PFSK-1 (cell line): Measurements from ENCODE around the gene AJM1.

Experiments used
- POLR2AphosphoS5 ChIP-seq: IDR thresholded peaks from 2 replicates; pipeline ENCODE4 v1.6.1; 2012; ENCODE audit warnings: low read depth, mild to moderate bottlenecking, control low read depth, low read length, moderate library complexity
- REST ChIP-seq, 2 experiments: IDR thresholded peaks; 2 replicates each; pipeline versions ENCODE4 v1.6.1 to v1.8.0; 2011 to 2012; ENCODE audit warnings: low read depth in 2 of 2, low read length in 2 of 2, control low read depth in 1 of 2, inconsistent platforms in 1 of 2, mild to moderate bottlenecking in 1 of 2, moderate library complexity in 1 of 2; ENCODE audit not compliant: insufficient read depth in 1 of 2
- SIN3A ChIP-seq: IDR thresholded peaks from 2 replicates; pipeline ENCODE4 v1.6.1; 2012; ENCODE audit warnings: mild to moderate bottlenecking, low read length, moderate library complexity, borderline replicate concordance; ENCODE audit not compliant: insufficient read depth
- TAF1 ChIP-seq: IDR thresholded peaks from 2 replicates; pipeline ENCODE4 v1.6.1; 2012; ENCODE audit warnings: low read length, control low read depth, borderline replicate concordance; ENCODE audit not compliant: insufficient read depth

DNA sequence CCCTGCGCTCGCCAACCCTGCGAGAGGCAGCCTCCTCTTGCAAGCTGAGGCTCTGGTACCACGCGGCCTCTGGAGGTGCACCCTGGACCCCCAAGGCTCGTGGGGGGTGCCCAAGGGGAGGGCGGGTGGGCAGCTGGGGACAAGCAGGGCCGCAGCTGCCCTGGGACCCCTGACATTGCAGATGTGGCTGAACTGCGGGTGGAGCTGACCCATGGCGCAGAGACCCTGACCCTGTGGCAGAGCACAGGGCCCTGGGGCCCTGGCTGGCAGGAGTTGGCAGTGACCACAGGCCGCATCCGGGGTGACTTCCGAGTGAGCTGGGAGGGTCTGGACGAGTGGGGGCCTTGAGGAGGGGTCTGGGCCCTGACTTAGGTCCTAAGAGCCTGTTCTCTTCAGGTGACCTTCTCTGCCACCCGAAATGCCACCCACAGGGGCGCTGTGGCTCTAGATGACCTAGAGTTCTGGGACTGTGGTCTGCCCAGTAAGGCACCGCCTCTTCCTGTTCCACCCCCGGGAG is 11.4 kb downstream of the AJM1 start:
- no peak for TF ChIP-seq POLR2AphosphoS5
- no peak for TF ChIP-seq REST (IDR thresholded peaks at IDR 0.05; ENCODE audit: insufficient read depth in 1 of 2, low read depth in 2 of 2, low read length in 2 of 2)
- TF ChIP-seq TAF1 = no peak
- no peak for TF ChIP-seq SIN3A
